GM12878 (cell line): ENCODE measurements around the gene KRTAP9-1. TPM values are rescaled to one million over a fixed set of nuclear protein-coding genes. Genes with fewer than 3 reads are reported as not detected.

Source experiments
- ATAC-seq: fragments of 200-7000 bp; cut with Tn5 transposase; 3 replicates; pipeline ENCODE4 v1.9.1; 2020; ENCODE audit warnings: mild to moderate bottlenecking, moderate library complexity
- BruUV-seq: library from RNA; stranded (reverse); fragments of 400-500 nt; replicated peaks from 2 replicates; lab custom pipeline; 2021; lab: Mats Ljungman, UMichigan
- CTCF ChIA-PET: fragments of 300-600 bp; sonication (Branson Sonifier 250); formaldehyde crosslinking; extraction: SDS; loops from one replicate; lab custom pipeline; 2021; ENCODE audit warnings: inconsistent platforms; lab: Yijun Ruan, JAX
- POLR2A ChIA-PET: fragments of 350-600 bp; formaldehyde crosslinking; extraction: SDS; loops from one replicate; lab custom pipeline; 2021; ENCODE audit warnings: inconsistent platforms; lab: Charles Lee
- RAD21 ChIA-PET: fragments of 300-600 bp; sonication (Branson Sonifier 250); formaldehyde crosslinking; loops from one replicate; lab custom pipeline; 2023; ENCODE audit warnings: antibody characterized with exemption; ENCODE audit not compliant: unreplicated experiment; lab: Charles Lee
- SMC1A ChIA-PET: fragments of 300-600 bp; sonication (Branson Sonifier 250); formaldehyde crosslinking; loops from one replicate; lab custom pipeline; 2023; ENCODE audit not compliant: unreplicated experiment, uncharacterized antibody; lab: Charles Lee
- DNase-seq: peaks from one replicate; pipeline ENCODE4 v3.0.0-alpha.2; 2011; ENCODE audit warnings: low read depth, low spot score
- FAIRE-seq: peaks from 3 replicates; lab custom pipeline; 2011; peaks lifted over from hg19 to GRCh38; lab: Jason Lieb, UNC
- H2AFZ ChIP-seq: 2 replicates; pipeline ENCODE4 v1.6.0; 2011; ENCODE audit warnings: low read depth, low read length, control low read depth; ENCODE audit not compliant: control insufficient read depth
- H3K27ac ChIP-seq: 2 replicates; pipeline ENCODE4 v1.5.1; 2011; ENCODE audit warnings: control low read depth; ENCODE audit not compliant: control insufficient read depth, insufficient read depth
- H3K27me3 ChIP-seq, 2 experiments: replicated peaks in 1 of 2; 2 replicates each; pipeline versions ENCODE4 v1.6.0 to v1.6.1; 2011; ENCODE audit warnings: low read length in 1 of 2; ENCODE audit not compliant: control insufficient read depth in 2 of 2, insufficient read depth in 2 of 2
- H3K36me3 ChIP-seq, 2 experiments: 2 replicates each; pipeline ENCODE4 v1.5.1; 2011; ENCODE audit warnings: low read length in 1 of 2; ENCODE audit not compliant: control insufficient read depth in 2 of 2, insufficient read depth in 2 of 2
- H3K4me1 ChIP-seq: 2 replicates; pipeline ENCODE4 v1.6.1; 2011; ENCODE audit warnings: mild to moderate bottlenecking, low read length, moderate library complexity, mixed read lengths; ENCODE audit not compliant: control insufficient read depth, insufficient read depth
- H3K4me2 ChIP-seq: 2 replicates; pipeline ENCODE4 v1.6.0; 2011; ENCODE audit warnings: control low read depth; ENCODE audit not compliant: control insufficient read depth, insufficient read depth
- H3K4me3 ChIP-seq: fragments of 200-600 bp; sonication (generic); 2 replicates; pipeline ENCODE4 v1.5.1; 2016
- H3K79me2 ChIP-seq: 2 replicates; pipeline ENCODE4 v1.6.0; 2011; ENCODE audit warnings: low read length; ENCODE audit not compliant: control insufficient read depth, insufficient read depth
- H3K9ac ChIP-seq: 2 replicates; pipeline ENCODE4 v1.8.0; 2011; ENCODE audit warnings: low read length, control low read depth, mixed read lengths; ENCODE audit not compliant: control insufficient read depth, insufficient read depth
- H3K9me3 ChIP-seq: replicated peaks from 3 replicates; pipeline ENCODE4 v1.5.1; 2011; ENCODE audit warnings: mild to moderate bottlenecking, low read length; ENCODE audit not compliant: control insufficient read depth, insufficient read depth
- H4K20me1 ChIP-seq: 2 replicates; pipeline ENCODE4 v1.6.0; 2011; ENCODE audit not compliant: control insufficient read depth, insufficient read depth
- GATAD2B ChIP-seq: fragments of 450-650 bp; conservative IDR thresholded peaks from 2 replicates; pipeline ENCODE4 v1.6.1; 2017; ENCODE audit warnings: low read depth, mild to moderate bottlenecking, moderate library complexity
- WGBS: methylation state at CpG from one replicate; pipeline ENCODE4 v1.1.6; 2016; ENCODE audit warnings: low lambda C conversion rate; ENCODE audit not compliant: insufficient replicate concordance, insufficient coverage; ENCODE audit errors: missing lambda C conversion rate; 5-methylcytosine and 5-hydroxymethylcytosine counted together
- in situ Hi-C: fragments of 300-500 bp; cut with MboI; formaldehyde crosslinking; loops from 9 replicates; pipeline ENCODE4 v1.14.3; 2018; ENCODE audit warnings: mixed read lengths
- intact Hi-C: fragments of 100-400 bp; cut with micrococcal nuclease; formaldehyde crosslinking; loops from one replicate; pipeline ENCODE4 v1.14.2; 2022; ENCODE audit not compliant: unreplicated experiment
- polyA plus RNA-seq, 11 experiments: library from polyadenylated mRNA; depleted of rRNA in 4 of 11; unstranded in 6 of 11; stranded (reverse) in 5 of 11; fragments of >200 nt; fragmentation: Nextera tagmentation in 4 of 11; fragmentation: Illumina TruSeq in 1 of 11; extraction: Ambion mirVana in 4 of 11; extraction: Trizol in 1 of 11; gene quantifications; 1 replicate in 1 of 11; 2 replicates in 10 of 11; pipeline versions ENCODE4 v1.2.1 to v1.2.3, GENCODE V29; 2011 to 2016; ENCODE audit warnings: inconsistent platforms in 2 of 11, missing spikeins in 2 of 11, low read depth in 1 of 11
- total RNA-seq, 4 experiments: library from RNA; depleted of rRNA in 3 of 4; stranded (reverse); fragments of >200 nt in 3 of 4; fragmentation: Illumina TruSeq in 1 of 4; extraction: Trizol in 1 of 4; gene quantifications; 2 replicates each; pipeline versions ENCODE4 v1.2.1 to v1.2.3, GENCODE V29; 2013 to 2021
- TF ChIP-seq, protein P1 (sequence below): fragments of 450-650 bp; IDR thresholded peaks from 2 replicates; pipeline ENCODE4 v1.6.1; 2017; ENCODE audit warnings: mild to moderate bottlenecking, moderate library complexity
- TF ChIP-seq, protein P2 (sequence below): IDR thresholded peaks from 2 replicates; pipeline ENCODE4 v1.6.1; 2011; ENCODE audit warnings: low read depth, mild to moderate bottlenecking, low read length, moderate library complexity, borderline replicate concordance; ENCODE audit errors: extremely low read depth

KRTAP9-1 gene
- total and polyA plus RNA-seq, 10 of the 15 experiments (the other 5 are each of a cell fraction or from before 2014, with no cell fraction given) = not detected

DNA sequence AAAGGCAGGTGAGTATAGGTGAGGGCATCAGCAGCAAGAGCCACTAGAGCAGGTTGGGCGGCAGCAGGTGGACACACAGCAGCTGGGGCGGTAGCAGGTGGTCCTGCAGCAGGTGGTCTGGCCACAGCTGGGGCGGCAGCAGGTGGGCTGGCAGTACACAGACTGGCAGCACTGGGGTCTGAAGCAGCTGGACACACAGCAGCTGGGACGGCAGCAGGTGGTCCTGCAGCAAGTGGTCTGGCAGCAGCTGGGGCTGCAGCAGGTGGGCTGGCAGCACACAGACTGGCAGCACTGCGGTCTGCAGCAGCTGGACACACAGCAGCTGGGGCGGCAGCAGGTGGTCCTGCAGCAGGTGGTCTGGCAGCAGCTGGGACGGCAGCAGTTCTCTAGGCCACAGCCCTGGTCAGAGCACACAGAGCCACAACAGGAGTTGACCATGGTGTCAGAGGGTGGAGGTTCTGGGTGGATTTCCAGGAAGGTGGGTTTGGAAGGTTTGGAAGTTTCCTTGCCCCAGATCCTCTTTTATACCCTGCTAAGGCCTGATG is 11.9 kb upstream of the KRTAP9-1 start, which contains the start of gene KRTAP4-2:
TSS of gene KRTAP4-2 (minus strand) at position 495 of the 545 bp plus-strand sequence. CDS start at position 438, 57 bp downstream.
- peaks cover 3% of the 10 kb centered on the region; the same call in 1 of the 2 replicates for H3K4me1 ChIP-seq
- ChIA-PET POLR2A (no interaction called here), CTCF (no interaction called here), SMC1A (no interaction called here), RAD21 (no interaction called here)
- no peaks in the 10 kb centered on the region; a peak in 1 of 4 replicates for H3K27me3 ChIP-seq
- H3K36me3 ChIP-seq = no peaks in the 10 kb centered on the region
- no peaks in the 10 kb centered on the region for H3K79me2 ChIP-seq
- H3K4me2 ChIP-seq = no peak within 1 kb of the TSS
- no peak within 1 kb of the TSS for H3K9ac ChIP-seq
- intact Hi-C loops (no loop called here), in situ Hi-C loops (no loop called here)
- no peak within 1 kb of the TSS for H3K4me3 ChIP-seq
- no TSS peak for BruUV-seq
- TF ChIP-seq, protein P1, sequence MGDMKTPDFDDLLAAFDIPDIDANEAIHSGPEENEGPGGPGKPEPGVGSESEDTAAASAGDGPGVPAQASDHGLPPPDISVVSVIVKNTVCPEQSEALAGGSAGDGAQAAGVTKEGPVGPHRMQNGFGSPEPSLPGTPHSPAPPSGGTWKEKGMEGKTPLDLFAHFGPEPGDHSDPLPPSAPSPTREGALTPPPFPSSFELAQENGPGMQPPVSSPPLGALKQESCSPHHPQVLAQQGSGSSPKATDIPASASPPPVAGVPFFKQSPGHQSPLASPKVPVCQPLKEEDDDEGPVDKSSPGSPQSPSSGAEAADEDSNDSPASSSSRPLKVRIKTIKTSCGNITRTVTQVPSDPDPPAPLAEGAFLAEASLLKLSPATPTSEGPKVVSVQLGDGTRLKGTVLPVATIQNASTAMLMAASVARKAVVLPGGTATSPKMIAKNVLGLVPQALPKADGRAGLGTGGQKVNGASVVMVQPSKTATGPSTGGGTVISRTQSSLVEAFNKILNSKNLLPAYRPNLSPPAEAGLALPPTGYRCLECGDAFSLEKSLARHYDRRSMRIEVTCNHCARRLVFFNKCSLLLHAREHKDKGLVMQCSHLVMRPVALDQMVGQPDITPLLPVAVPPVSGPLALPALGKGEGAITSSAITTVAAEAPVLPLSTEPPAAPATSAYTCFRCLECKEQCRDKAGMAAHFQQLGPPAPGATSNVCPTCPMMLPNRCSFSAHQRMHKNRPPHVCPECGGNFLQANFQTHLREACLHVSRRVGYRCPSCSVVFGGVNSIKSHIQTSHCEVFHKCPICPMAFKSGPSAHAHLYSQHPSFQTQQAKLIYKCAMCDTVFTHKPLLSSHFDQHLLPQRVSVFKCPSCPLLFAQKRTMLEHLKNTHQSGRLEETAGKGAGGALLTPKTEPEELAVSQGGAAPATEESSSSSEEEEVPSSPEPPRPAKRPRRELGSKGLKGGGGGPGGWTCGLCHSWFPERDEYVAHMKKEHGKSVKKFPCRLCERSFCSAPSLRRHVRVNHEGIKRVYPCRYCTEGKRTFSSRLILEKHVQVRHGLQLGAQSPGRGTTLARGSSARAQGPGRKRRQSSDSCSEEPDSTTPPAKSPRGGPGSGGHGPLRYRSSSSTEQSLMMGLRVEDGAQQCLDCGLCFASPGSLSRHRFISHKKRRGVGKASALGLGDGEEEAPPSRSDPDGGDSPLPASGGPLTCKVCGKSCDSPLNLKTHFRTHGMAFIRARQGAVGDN = no peak
- TF ChIP-seq, protein P2, sequence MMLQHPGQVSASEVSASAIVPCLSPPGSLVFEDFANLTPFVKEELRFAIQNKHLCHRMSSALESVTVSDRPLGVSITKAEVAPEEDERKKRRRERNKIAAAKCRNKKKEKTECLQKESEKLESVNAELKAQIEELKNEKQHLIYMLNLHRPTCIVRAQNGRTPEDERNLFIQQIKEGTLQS = no peak
- TF ChIP-seq GATAD2B = no peak
- H3K27ac ChIP-seq = no peak within 1 kb of the TSS
- no peak within 1 kb of the TSS for H2AFZ ChIP-seq
- ATAC-seq = no peak
- WGBS = 51% methylated on average over 7 of the region's 7 CpGs
- H4K20me1 ChIP-seq = no peaks in the 10 kb centered on the region
- H3K9me3 ChIP-seq = no peaks in the 10 kb centered on the region
- no peak for FAIRE-seq
- no peak for DNase-seq
